NOMO-1 (cell line): ENCODE data around the gene F2RL3.
"Not testable (repeated sequence)": the region's sequence is repeated elsewhere in the genome, so short reads cannot be mapped to it uniquely, and the experiment has no call there.

ENCODE experiments used
- DNase-seq, 2 experiments: peaks; one replicate each; lab custom pipeline; 2025; ENCODE audit not compliant: unreplicated experiment in 2 of 2; lab: John Stamatoyannopoulos, UW

The F2RL3 gene

GRCh38 chr19:16919496-16919895 lies 30.7 kb downstream of the F2RL3 start:
- DNase-seq, result no peak

GRCh38 chr19:16920816-16921529 lies 32.2 kb downstream of the F2RL3 start:
- DNase-seq, result no peak

- no peak for DNase-seq
These were observed 33.2 kb downstream of the F2RL3 start for GRCh38 chr19:16921766-16922591.

DNA sequence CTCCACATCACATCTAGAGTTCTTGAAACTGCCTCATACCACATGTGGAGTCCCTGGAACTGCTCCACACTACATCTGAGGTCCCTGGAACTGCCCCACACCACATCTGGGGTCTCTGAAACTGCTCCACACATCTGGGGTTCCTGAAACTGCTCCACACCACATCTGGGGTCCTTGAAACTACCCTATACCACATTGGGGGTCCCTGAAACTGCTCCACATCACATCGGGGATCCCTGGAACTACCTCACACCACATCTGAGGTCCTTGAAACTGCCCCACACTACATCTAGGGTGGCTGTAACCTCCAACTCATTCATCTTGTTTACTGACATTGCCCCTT lies 33.8 kb downstream of the F2RL3 start:
- no peak for DNase-seq

GRCh38 chr19:16922949-16923348 lies 34.1 kb downstream of the F2RL3 start:
- no peak for DNase-seq

DNA sequence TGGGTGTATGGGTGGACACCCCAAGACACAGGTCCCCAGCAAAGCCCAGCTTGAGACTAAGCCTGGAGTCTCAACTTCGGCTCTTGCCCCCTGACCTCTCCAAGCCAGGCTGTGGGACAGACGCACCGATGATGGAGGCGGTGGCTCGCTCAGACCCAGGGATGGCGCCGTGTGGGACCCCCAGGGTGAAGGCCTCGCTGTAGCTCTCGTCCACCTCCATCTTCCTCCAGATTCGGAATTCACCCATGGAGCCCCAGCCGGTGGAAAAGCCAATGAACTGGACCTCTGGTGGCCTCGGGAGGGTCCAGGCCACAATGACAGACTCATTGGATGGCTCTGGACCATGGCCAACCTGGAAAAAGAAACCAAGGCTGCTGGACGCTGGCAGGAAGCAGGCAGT lies 39.1 kb downstream of the F2RL3 start:
- no peak for DNase-seq

- DNase-seq, result no peak
These were observed 39.6 kb downstream of the F2RL3 start for GRCh38 chr19:16928351-16928750.

- no peak for DNase-seq
These were observed 40.1 kb downstream of the F2RL3 start for GRCh38 chr19:16928916-16929315.

DNA sequence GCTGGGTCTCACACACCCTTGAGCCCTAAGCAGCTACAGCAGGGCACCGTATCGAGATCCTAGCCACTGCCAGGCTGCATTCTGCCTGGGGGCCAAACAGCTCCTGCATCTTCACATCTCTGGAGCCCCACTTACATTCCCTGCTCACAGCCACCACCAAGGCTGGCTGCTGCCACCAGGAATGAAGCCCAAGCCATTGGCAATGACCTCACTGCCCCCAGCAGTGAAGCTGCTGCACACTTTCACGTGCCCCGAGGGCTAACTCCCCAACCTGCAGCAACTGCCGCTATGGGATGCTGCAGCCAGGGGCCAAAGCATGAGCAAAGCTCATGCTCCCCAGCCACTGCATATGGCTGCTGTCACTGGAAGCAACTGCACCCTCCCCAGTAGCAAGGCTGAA lies 42.0 kb downstream of the F2RL3 start:
- DNase-seq, result no peak

- no peak for DNase-seq
These were observed 42.5 kb downstream of the F2RL3 start for GRCh38 chr19:16931306-16931705.

GRCh38 chr19:16934489-16934888 lies 45.7 kb downstream of the F2RL3 start:
- no peak for DNase-seq

DNA sequence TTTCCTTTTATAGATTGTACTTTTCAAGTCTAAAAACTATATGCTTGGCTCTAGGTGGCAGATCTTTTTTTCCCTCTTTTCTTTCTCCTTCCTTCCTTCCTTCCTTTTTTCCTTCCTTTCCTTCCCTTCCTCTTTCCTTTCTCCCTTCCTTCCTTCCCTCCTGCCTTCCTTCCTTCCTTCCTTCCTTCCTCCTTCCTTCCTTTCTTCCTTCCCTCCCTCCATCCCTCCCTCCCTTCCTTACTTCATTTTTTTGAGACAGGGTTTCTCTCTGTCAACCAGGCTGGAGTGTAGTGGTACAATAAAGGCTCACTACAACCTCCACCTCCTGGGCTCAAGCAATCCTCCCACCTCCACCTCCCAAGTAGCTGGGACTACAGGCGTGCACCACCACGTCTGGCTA lies 48.1 kb downstream of the F2RL3 start:
- DNase-seq, result no peak

DNA sequence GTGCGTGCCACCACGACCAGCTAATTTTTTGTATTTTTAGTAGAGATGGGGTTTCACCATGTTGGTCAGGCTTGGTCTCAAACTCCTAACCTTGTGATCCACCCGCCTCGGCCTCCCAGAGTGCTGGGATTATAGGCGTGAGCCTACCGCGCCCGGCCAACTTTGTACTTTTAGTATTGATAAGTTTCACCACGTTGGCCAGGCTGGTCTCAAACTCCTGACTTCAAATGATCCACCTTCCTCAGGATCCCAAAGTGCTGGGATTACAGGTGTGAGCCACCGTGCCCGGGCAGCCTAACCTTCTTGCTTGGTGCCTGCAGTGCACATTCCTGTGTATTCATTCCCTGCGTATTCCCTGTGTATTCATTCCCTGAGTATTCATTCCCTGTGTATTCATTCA lies 49.0 kb downstream of the F2RL3 start:
- DNase-seq, result not testable (repeated sequence)

DNA sequence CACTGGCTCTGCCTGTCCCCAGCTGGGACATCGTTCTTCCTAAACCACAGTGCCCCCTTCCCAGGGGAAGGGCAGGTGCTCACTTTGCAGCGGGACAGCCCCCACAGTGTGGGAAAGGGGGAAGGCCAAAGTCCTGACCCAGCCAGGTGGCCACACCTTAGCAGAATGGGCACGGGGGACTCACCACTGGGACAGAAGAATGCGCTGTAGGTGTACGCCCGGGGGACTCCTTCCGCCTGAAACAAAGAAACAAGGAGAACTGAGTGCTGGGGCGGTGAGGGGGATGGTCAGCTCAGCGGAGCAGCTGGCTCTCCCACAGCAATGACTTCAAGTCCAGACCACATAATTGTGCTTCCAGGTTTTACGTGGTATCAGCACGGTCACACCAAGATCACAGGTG lies 49.4 kb downstream of the F2RL3 start:
- DNase-seq, result no peak

- DNase-seq, result not testable (repeated sequence)
These were observed 51.3 kb downstream of the F2RL3 start for GRCh38 chr19:16940063-16940462.

- no peak for DNase-seq
These were observed 51.8 kb downstream of the F2RL3 start for GRCh38 chr19:16940626-16941025.
